DLD1 (cell line): ENCODE measurements around the gene CAPG.
"Not testable (repeated sequence)": the region's sequence is repeated elsewhere in the genome, so short reads cannot be mapped to it uniquely, and the experiment has no call there.

Experiments
- in situ Hi-C: cut with HindIII; loops from 2 replicates; pipeline ENCODE4 v1.10.0; 2017; ENCODE audit warnings: low sequenced_read_pairs

CAPG gene

GRCh38 chr2:85399183-85399455, 11.0 kb downstream of the CAPG start:
- in situ Hi-C loops = no loop called here

GRCh38 chr2:85398426-85399182, 11.6 kb downstream of the CAPG start:
- in situ Hi-C loops = no loop called here

GRCh38 chr2:85397925-85398331, 12.2 kb downstream of the CAPG start:
- in situ Hi-C loops = no loop called here

- in situ Hi-C loops = no loop called here
Measured at GRCh38 chr2:85396531-85397470, 13.4 kb downstream of the CAPG start.

GRCh38 chr2:85395912-85396475, 14.2 kb downstream of the CAPG start:
- in situ Hi-C loops = no loop called here

- in situ Hi-C loops = no loop called here
Measured at GRCh38 chr2:85394976-85395375, 15.2 kb downstream of the CAPG start.

- in situ Hi-C loops = no loop called here
Measured at GRCh38 chr2:85394261-85394681, 15.9 kb downstream of the CAPG start.

- in situ Hi-C loops = no loop called here
Measured at GRCh38 chr2:85393836-85394235, 16.3 kb downstream of the CAPG start.

GRCh38 chr2:85390941-85391669, 19.1 kb downstream of the CAPG start:
- in situ Hi-C loops = no loop called here

- in situ Hi-C loops = no loop called here
Measured at GRCh38 chr2:85388878-85389538, 21.2 kb downstream of the CAPG start.

- in situ Hi-C loops = no loop called here
Measured at GRCh38 chr2:85387754-85388153, 22.4 kb downstream of the CAPG start.

- in situ Hi-C loops = no loop called here
Measured at GRCh38 chr2:85385746-85386145, 24.4 kb downstream of the CAPG start.

- in situ Hi-C loops = no loop called here
Measured at GRCh38 chr2:85383850-85384249, 26.3 kb downstream of the CAPG start.

GRCh38 chr2:85383151-85383550, 27.0 kb downstream of the CAPG start:
- in situ Hi-C loops = not testable (repeated sequence)

GRCh38 chr2:85380048-85380447, 30.1 kb downstream of the CAPG start:
- in situ Hi-C loops = no loop called here

GRCh38 chr2:85378257-85378656, 31.9 kb downstream of the CAPG start:
- in situ Hi-C loops = no loop called here

- in situ Hi-C loops = no loop called here
Measured at GRCh38 chr2:85377083-85377482, 33.1 kb downstream of the CAPG start.

- in situ Hi-C loops = no loop called here
Measured at GRCh38 chr2:85376291-85377065, 33.7 kb downstream of the CAPG start.

- in situ Hi-C loops = no loop called here
Measured at GRCh38 chr2:85371045-85371444, 39.1 kb downstream of the CAPG start.

GRCh38 chr2:85369500-85369899, 40.7 kb downstream of the CAPG start:
- in situ Hi-C loops = no loop called here
